Muscle layer of colon (tissue), 2 donors: ENCODE results near the gene CAMK1G.

Source experiments
- H3K27ac ChIP-seq: one replicate; pipeline ENCODE4 v1.7.0; 2013; ENCODE audit warnings: low read depth, mild to moderate bottlenecking, low read length, moderate library complexity
- H3K27me3 ChIP-seq, 2 donors: one replicate each; pipeline ENCODE4 v1.7.0; 2013; ENCODE audit warnings: low read length in 2 of 2, mild to moderate bottlenecking in 2 of 2; ENCODE audit not compliant: insufficient read depth in 2 of 2, control insufficient read depth in 1 of 2
- H3K36me3 ChIP-seq: one replicate; pipeline ENCODE4 v1.7.0; 2013; ENCODE audit warnings: mild to moderate bottlenecking, low read length; ENCODE audit not compliant: insufficient read depth
- H3K4me1 ChIP-seq: one replicate; pipeline ENCODE4 v1.7.0; 2013; ENCODE audit warnings: mild to moderate bottlenecking, low read length; ENCODE audit not compliant: insufficient read depth
- H3K4me3 ChIP-seq, 2 donors: one replicate each; pipeline ENCODE4 v1.7.0; 2013; ENCODE audit warnings: low read length in 2 of 2, low read depth in 1 of 2, mild to moderate bottlenecking in 1 of 2, moderate library complexity in 1 of 2
- H3K9ac ChIP-seq: one replicate; pipeline ENCODE4 v1.7.0; 2013; ENCODE audit warnings: low read length
- H3K9me3 ChIP-seq: one replicate; pipeline ENCODE4 v1.7.0; 2013; ENCODE audit warnings: mild to moderate bottlenecking, low read length
- donor health status: abdominal sarcoma.
- donor health status: Adenocarcinoma of cecum.

CAMK1G gene

GRCh38 chr1:209567698-209568175 is 15.8 kb upstream of the CAMK1G start:
- H3K4me1 ChIP-seq = no peaks in the 10 kb centered on the region
- no peak overlapping the region for H3K27ac ChIP-seq
- peaks cover 0 to 14% of the 10 kb centered on the region in 2 donors for H3K27me3 ChIP-seq
- no peaks in the 10 kb centered on the region for H3K36me3 ChIP-seq
- H3K4me3 ChIP-seq = no peak overlapping the region
- H3K9me3 ChIP-seq = no peaks in the 10 kb centered on the region
- H3K9ac ChIP-seq = no peak overlapping the region

GRCh38 chr1:209569455-209570207 is 13.9 kb upstream of the CAMK1G start:
- Histone ChIP-seq H3K27ac (no peak overlapping the region), H3K4me3 (no peak overlapping the region), H3K9ac (no peak overlapping the region)

GRCh38 chr1:209570743-209571142 is 12.8 kb upstream of the CAMK1G start:
- no peaks in the 10 kb centered on the region for H3K4me1 ChIP-seq
- H3K27me3 ChIP-seq = peaks cover 0 to 9% of the 10 kb centered on the region in 2 donors
- no peaks in the 10 kb centered on the region for H3K9me3 ChIP-seq
- H3K9ac ChIP-seq = no peak overlapping the region
- H3K27ac ChIP-seq = no peak overlapping the region
- no peak overlapping the region for H3K4me3 ChIP-seq
- no peaks in the 10 kb centered on the region for H3K36me3 ChIP-seq

More at GRCh38 chr1:209569455-209570207, 13.9 kb upstream of the CAMK1G start:
- Histone ChIP-seq H3K9me3 (no peaks in the 10 kb centered on the region), H3K4me1 (no peaks in the 10 kb centered on the region), H3K36me3 (no peaks in the 10 kb centered on the region), H3K27me3 (peaks cover 0 to 14% of the 10 kb centered on the region in 2 donors)

GRCh38 chr1:209576392-209577197 is 6.9 kb upstream of the CAMK1G start:
- Histone ChIP-seq H3K4me3 (no peak overlapping the region), H3K36me3 (no peaks in the 10 kb centered on the region)

GRCh38 chr1:209577346-209577745 is 6.2 kb upstream of the CAMK1G start:
- Histone ChIP-seq H3K9ac (no peak overlapping the region), H3K27ac (no peak overlapping the region), H3K4me1 (no peaks in the 10 kb centered on the region), H3K36me3 (no peaks in the 10 kb centered on the region), H3K4me3 (no peak overlapping the region), H3K27me3 (peaks cover 10% of the 10 kb centered on the region in 2 donors), H3K9me3 (no peaks in the 10 kb centered on the region)

More at GRCh38 chr1:209576392-209577197, 6.9 kb upstream of the CAMK1G start:
- Histone ChIP-seq H3K9ac (no peak overlapping the region), H3K9me3 (no peaks in the 10 kb centered on the region), H3K27me3 (peaks cover 2 to 6% of the 10 kb centered on the region in 2 donors), H3K27ac (no peak overlapping the region), H3K4me1 (no peaks in the 10 kb centered on the region)

GRCh38 chr1:209580577-209580976 is 2.9 kb upstream of the CAMK1G start:
- Histone ChIP-seq H3K36me3 (no peaks in the 10 kb centered on the region), H3K27me3 (peaks cover 34 to 39% of the 10 kb centered on the region in 2 donors), H3K9ac (no peak overlapping the region), H3K4me3 (no peak overlapping the region), H3K9me3 (no peaks in the 10 kb centered on the region), H3K27ac (no peak overlapping the region), H3K4me1 (peaks cover 3% of the 10 kb centered on the region)

GRCh38 chr1:209584231-209584672 is 738 bp downstream of the CAMK1G start:
- no peak overlapping the region for H3K27ac ChIP-seq
- no peaks in the 10 kb centered on the region for H3K9me3 ChIP-seq
- no peaks in the 10 kb centered on the region for H3K36me3 ChIP-seq
- H3K27me3 ChIP-seq = peaks cover 34 to 40% of the 10 kb centered on the region in 2 donors
- peaks cover 8% of the 10 kb centered on the region for H3K4me1 ChIP-seq
- H3K4me3 ChIP-seq = no peak overlapping the region
- no peak overlapping the region for H3K9ac ChIP-seq

GRCh38 chr1:209585197-209585596 is 1.7 kb downstream of the CAMK1G start:
- peaks cover 8% of the 10 kb centered on the region for H3K4me1 ChIP-seq
- no peaks in the 10 kb centered on the region for H3K9me3 ChIP-seq
- no peaks in the 10 kb centered on the region for H3K36me3 ChIP-seq
- peak overlapping the region in 1 of 2 donors; percentile 18 for H3K4me3 ChIP-seq
- H3K27me3 ChIP-seq = peaks cover 32 to 40% of the 10 kb centered on the region in 2 donors
- H3K27ac ChIP-seq = no peak overlapping the region
- no peak overlapping the region for H3K9ac ChIP-seq

- peaks cover 28 to 40% of the 10 kb centered on the region in 2 donors for H3K27me3 ChIP-seq
- peak overlapping the region in 1 of 2 donors; percentile 18 for H3K4me3 ChIP-seq
- no peak overlapping the region for H3K27ac ChIP-seq
Observed at GRCh38 chr1:209585672-209586071, 2.2 kb downstream of the CAMK1G start.

GRCh38 chr1:209586221-209586740 is 2.8 kb downstream of the CAMK1G start:
- H3K9ac ChIP-seq = no peak overlapping the region
- H3K27me3 ChIP-seq = peaks cover 28 to 40% of the 10 kb centered on the region in 2 donors
- no peaks in the 10 kb centered on the region for H3K36me3 ChIP-seq
- no peak overlapping the region for H3K4me3 ChIP-seq
- H3K9me3 ChIP-seq = no peaks in the 10 kb centered on the region
- peaks cover 8% of the 10 kb centered on the region for H3K4me1 ChIP-seq
- H3K27ac ChIP-seq = no peak overlapping the region

More at GRCh38 chr1:209585672-209586071, 2.2 kb downstream of the CAMK1G start:
- Histone ChIP-seq H3K4me1 (peaks cover 8% of the 10 kb centered on the region), H3K36me3 (no peaks in the 10 kb centered on the region), H3K9ac (no peak overlapping the region), H3K9me3 (no peaks in the 10 kb centered on the region)

GRCh38 chr1:209587789-209588188 is 4.3 kb downstream of the CAMK1G start:
- Histone ChIP-seq H3K36me3 (no peaks in the 10 kb centered on the region), H3K27me3 (peaks cover 20 to 27% of the 10 kb centered on the region in 2 donors), H3K4me3 (no peak overlapping the region), H3K9me3 (no peaks in the 10 kb centered on the region), H3K4me1 (peaks cover 8% of the 10 kb centered on the region), H3K27ac (no peak overlapping the region), H3K9ac (no peak overlapping the region)
